HL-60 (cell line): ENCODE measurements around the gene IL5.

Experiments
- CTCF ChIP-seq: IDR thresholded peaks from one replicate; pipeline ENCODE4 v1.5.1; 2011; ENCODE audit warnings: low read length, control low read depth, inconsistent platforms; ENCODE audit not compliant: insufficient read depth
- GABPA ChIP-seq: IDR thresholded peaks from 2 replicates; pipeline ENCODE4 v1.6.1; 2012; ENCODE audit warnings: low read depth
- POLR2AphosphoS5 ChIP-seq: IDR thresholded peaks from 2 replicates; pipeline ENCODE4 v1.6.1; 2012; ENCODE audit warnings: low read depth
- REST ChIP-seq: IDR thresholded peaks from 2 replicates; pipeline ENCODE4 v1.6.1; 2012; ENCODE audit warnings: low read depth; ENCODE audit not compliant: insufficient replicate concordance

GRCh38 chr5:132546108-132546507 lies 2.8 kb upstream of the IL5 start:
- TF ChIP-seq CTCF (no peak), REST (no peak), GABPA (no peak), POLR2AphosphoS5 (no peak)
